ENCODE data around the gene ZNF74.
A peak's percentile ranks its signal among the peaks of the same experiment; 100 is the strongest.
"Not testable (repeated sequence)": the region's sequence is repeated elsewhere in the genome, so short reads cannot be mapped to it uniquely, and the experiment has no call there.

The ZNF74 gene

GRCh38 chr22:20400606-20401375 lies 6.8 kb downstream of the ZNF74 start:
- DNase-seq (ENCODE audit: low read depth): no peak

GRCh38 chr22:20401376-20402014 lies 7.5 kb downstream of the ZNF74 start:
- no peak for DNase-seq (ENCODE audit: low read depth)

GRCh38 chr22:20402960-20403778 lies 9.2 kb downstream of the ZNF74 start:
- DNase-seq (ENCODE audit: low read depth): no peak

GRCh38 chr22:20403779-20404140 lies 9.8 kb downstream of the ZNF74 start:
- DNase-seq (ENCODE audit: low read depth): no peak

- no peak for DNase-seq (ENCODE audit: low read depth)
Measured at GRCh38 chr22:20404881-20405280, 10.9 kb downstream of the ZNF74 start.

GRCh38 chr22:20405291-20405930 lies 11.5 kb downstream of the ZNF74 start:
- DNase-seq (ENCODE audit: low read depth): no peak

GRCh38 chr22:20405931-20406685 lies 12.2 kb downstream of the ZNF74 start:
- no peak for DNase-seq (ENCODE audit: low read depth)

- DNase-seq (ENCODE audit: low read depth): no peak
Measured at GRCh38 chr22:20406686-20407408, 12.9 kb downstream of the ZNF74 start.

GRCh38 chr22:20407829-20408228 lies 13.9 kb downstream of the ZNF74 start:
- no peak for DNase-seq (ENCODE audit: low read depth)

- no peak for DNase-seq (ENCODE audit: low read depth)
Measured at GRCh38 chr22:20408891-20409290, 14.9 kb downstream of the ZNF74 start.

GRCh38 chr22:20409385-20409784 lies 15.4 kb downstream of the ZNF74 start:
- DNase-seq (ENCODE audit: low read depth): not testable (repeated sequence)

- no peak for DNase-seq (ENCODE audit: low read depth)
Measured at GRCh38 chr22:20412474-20413216, 18.7 kb downstream of the ZNF74 start.

GRCh38 chr22:20413217-20414058 lies 19.5 kb downstream of the ZNF74 start:
- no peak for DNase-seq (ENCODE audit: low read depth)

- DNase-seq (ENCODE audit: low read depth): no peak
Measured at GRCh38 chr22:20414059-20414440, 20.1 kb downstream of the ZNF74 start.

- DNase-seq (ENCODE audit: low read depth): no peak
Measured at GRCh38 chr22:20414450-20414849, 20.5 kb downstream of the ZNF74 start.

- DNase-seq (ENCODE audit: low read depth): not testable (repeated sequence)
Measured at GRCh38 chr22:20415241-20415640, 21.3 kb downstream of the ZNF74 start.

- DNase-seq (ENCODE audit: low read depth): not testable (repeated sequence)
Measured at GRCh38 chr22:20415699-20416098, 21.7 kb downstream of the ZNF74 start.

- DNase-seq (ENCODE audit: low read depth): peak; percentile 69
Measured at GRCh38 chr22:20418211-20418788, 24.3 kb downstream of the ZNF74 start.

GRCh38 chr22:20419664-20419951 lies 25.7 kb downstream of the ZNF74 start:
- no peak for DNase-seq (ENCODE audit: low read depth)

All from amniotic epithelial cell (primary cell).